HAP-1 (cell line): ENCODE data around the gene MMP1.
A peak's percentile ranks its signal among the peaks of the same experiment; 100 is the strongest.

ENCODE experiments used
- DNase-seq, 2 experiments: peaks; one replicate each; pipeline ENCODE4 v3.0.0-alpha.2; 2016 to 2020; ENCODE audit warnings: low spot score in 2 of 2
- H3K27me3 ChIP-seq: fragments of 250-450 bp; sonication (Bioruptor Pico); 2 replicates; pipeline ENCODE4 v1.5.1; 2020; ENCODE audit warnings: low read depth, mild to moderate bottlenecking, moderate library complexity
- H3K36me3 ChIP-seq: fragments of 250-450 bp; sonication (Bioruptor Pico); replicated peaks from 2 replicates; pipeline ENCODE4 v1.5.1; 2020; ENCODE audit warnings: mild to moderate bottlenecking
- H3K4me1 ChIP-seq: fragments of 250-450 bp; sonication (Bioruptor Pico); 2 replicates; pipeline ENCODE4 v1.5.1; 2020; ENCODE audit warnings: mild to moderate bottlenecking
- H3K4me3 ChIP-seq: fragments of 250-450 bp; sonication (Bioruptor Pico); 2 replicates; pipeline ENCODE4 v1.5.1; 2020; ENCODE audit warnings: mild to moderate bottlenecking, moderate library complexity
- H3K9me3 ChIP-seq: fragments of 250-450 bp; sonication (Bioruptor Pico); 2 replicates; pipeline ENCODE4 v1.5.1; 2020; ENCODE audit warnings: mild to moderate bottlenecking, moderate library complexity
- in situ Hi-C: fragments of 300-500 bp; cut with MboI; formaldehyde crosslinking; loops from 3 replicates; pipeline ENCODE4 v1.14.3; 2020; ENCODE audit warnings: low sequenced_read_pairs, inconsistent platforms, mixed read lengths

MMP1 gene

GRCh38 chr11:102793677-102794290, 4.2 kb downstream of the MMP1 start:
- DNase-seq, result no peak
- Histone ChIP-seq H3K4me1 (no peaks in the 10 kb centered on the region), H3K4me3 (no peak overlapping the region), H3K27me3 (peaks cover 4% of the 10 kb centered on the region; the same call in 1 of the 2 replicates), H3K36me3 (no peaks in the 10 kb centered on the region), H3K9me3 (no peaks in the 10 kb centered on the region)
- in situ Hi-C loops, result no loop called here

GRCh38 chr11:102792604-102793003, 5.4 kb downstream of the MMP1 start:
- in situ Hi-C loops, result no loop called here

DNA sequence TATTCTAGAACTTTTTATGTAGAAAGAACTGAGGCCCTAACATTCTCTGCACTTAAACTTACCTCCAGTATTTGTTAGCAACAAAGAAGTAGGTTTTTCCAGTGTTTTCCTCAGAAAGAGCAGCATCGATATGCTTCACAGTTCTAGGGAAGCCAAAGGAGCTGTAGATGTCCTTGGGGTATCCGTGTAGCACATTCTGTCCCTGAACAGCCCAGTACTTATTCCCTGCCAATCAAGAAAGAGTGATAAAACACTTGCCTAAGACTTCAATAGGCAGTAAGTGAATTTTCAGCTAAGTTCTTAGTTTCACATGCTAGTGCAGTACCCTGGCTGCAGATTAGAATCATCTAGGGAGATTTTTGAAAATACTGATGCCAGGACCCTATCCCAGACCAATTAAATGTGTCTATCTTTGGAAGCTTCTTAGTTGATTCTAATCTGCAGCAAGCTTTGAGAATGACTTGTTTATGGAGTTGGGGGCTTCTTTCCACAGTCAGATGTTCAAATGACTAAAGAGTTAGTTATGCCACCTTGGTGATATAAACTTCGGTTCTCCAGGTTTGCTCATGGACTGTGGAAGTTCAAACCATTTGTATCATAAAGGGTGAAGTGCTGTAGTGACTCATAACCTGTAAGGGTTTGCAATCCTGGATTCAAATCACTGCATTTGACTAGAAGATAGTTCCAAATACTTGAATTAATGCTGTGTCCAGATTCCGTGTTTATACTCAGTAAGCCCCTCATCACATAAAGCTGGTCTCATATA, 6.5 kb downstream of the MMP1 start:
- H3K9me3 ChIP-seq, result no peaks in the 10 kb centered on the region
- H3K4me3 ChIP-seq, result no peak overlapping the region
- in situ Hi-C loops, result no loop called here
- no peaks in the 10 kb centered on the region for H3K4me1 ChIP-seq
- no peaks in the 10 kb centered on the region for H3K36me3 ChIP-seq
- no peaks in the 10 kb centered on the region for H3K27me3 ChIP-seq
- DNase-seq, result no peak

More at GRCh38 chr11:102792604-102793003, 5.4 kb downstream of the MMP1 start:
- H3K4me3 ChIP-seq, result no peak overlapping the region
- no peaks in the 10 kb centered on the region for H3K4me1 ChIP-seq
- DNase-seq, result no peak
- no peaks in the 10 kb centered on the region for H3K9me3 ChIP-seq
- H3K27me3 ChIP-seq, result peaks cover 4% of the 10 kb centered on the region; the same call in 1 of the 2 replicates
- no peaks in the 10 kb centered on the region for H3K36me3 ChIP-seq

- Histone ChIP-seq H3K4me3 (no peak overlapping the region), H3K27me3 (no peaks in the 10 kb centered on the region), H3K36me3 (no peaks in the 10 kb centered on the region), H3K9me3 (no peaks in the 10 kb centered on the region), H3K4me1 (no peaks in the 10 kb centered on the region)
- in situ Hi-C loops, result no loop called here
- DNase-seq, result no peak
These were observed 9.5 kb downstream of the MMP1 start for GRCh38 chr11:102788334-102788995.

DNA sequence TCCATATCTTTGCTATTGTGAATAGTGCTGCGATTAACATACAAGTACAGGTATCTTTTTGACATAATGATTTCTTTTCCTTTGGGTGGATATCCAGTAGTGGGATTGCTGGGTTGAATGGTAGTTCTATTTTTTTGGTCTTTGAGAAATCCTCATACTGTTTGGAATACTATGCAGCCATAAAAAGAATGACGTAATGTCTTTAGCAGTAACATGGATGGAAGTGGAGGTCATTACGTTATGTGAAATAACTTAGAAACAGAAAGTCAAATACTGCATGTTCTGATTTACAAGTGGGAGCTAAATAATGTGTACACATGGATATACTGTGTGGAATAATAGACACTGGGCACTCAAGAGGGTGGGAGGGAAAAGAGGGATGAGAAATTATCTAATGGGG, 13.6 kb downstream of the MMP1 start:
- H3K36me3 ChIP-seq, result no peaks in the 10 kb centered on the region
- in situ Hi-C loops, result no loop called here
- no peaks in the 10 kb centered on the region for H3K9me3 ChIP-seq
- H3K27me3 ChIP-seq, result no peaks in the 10 kb centered on the region
- no peaks in the 10 kb centered on the region for H3K4me1 ChIP-seq
- DNase-seq, result no peak
- no peak overlapping the region for H3K4me3 ChIP-seq

GRCh38 chr11:102783720-102784119, 14.2 kb downstream of the MMP1 start:
- Histone ChIP-seq H3K27me3 (no peaks in the 10 kb centered on the region), H3K36me3 (no peaks in the 10 kb centered on the region), H3K4me1 (no peaks in the 10 kb centered on the region), H3K9me3 (no peaks in the 10 kb centered on the region), H3K4me3 (no peak overlapping the region)
- DNase-seq, result no peak
- in situ Hi-C loops, result no loop called here

DNA sequence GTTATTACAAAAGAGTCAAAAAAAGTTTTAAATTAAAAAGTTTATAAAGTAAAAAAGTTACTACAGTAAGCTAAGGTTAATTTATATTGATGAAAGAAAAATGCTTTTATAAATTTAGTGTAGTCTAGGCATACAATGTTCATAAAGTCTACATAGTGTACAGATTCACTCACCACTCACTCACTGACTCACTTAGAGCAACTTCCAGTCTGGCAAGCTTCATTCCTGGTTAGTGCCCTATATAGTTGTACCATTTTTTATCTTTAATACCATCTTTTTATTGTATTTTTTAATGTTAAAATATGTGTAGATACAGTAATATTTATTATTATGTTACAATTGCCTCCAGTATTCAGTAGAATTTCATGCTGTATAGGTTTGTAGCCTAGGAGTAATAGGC, 14.9 kb downstream of the MMP1 start:
- no peaks in the 10 kb centered on the region for H3K4me1 ChIP-seq
- DNase-seq, result no peak
- H3K9me3 ChIP-seq, result no peaks in the 10 kb centered on the region
- H3K36me3 ChIP-seq, result no peaks in the 10 kb centered on the region
- H3K27me3 ChIP-seq, result 0 out of 2 replicates have a peak, but pooled peaks cover 2% of the 10 kb centered on the region
- in situ Hi-C loops, result no loop called here
- H3K4me3 ChIP-seq, result no peak overlapping the region

DNA sequence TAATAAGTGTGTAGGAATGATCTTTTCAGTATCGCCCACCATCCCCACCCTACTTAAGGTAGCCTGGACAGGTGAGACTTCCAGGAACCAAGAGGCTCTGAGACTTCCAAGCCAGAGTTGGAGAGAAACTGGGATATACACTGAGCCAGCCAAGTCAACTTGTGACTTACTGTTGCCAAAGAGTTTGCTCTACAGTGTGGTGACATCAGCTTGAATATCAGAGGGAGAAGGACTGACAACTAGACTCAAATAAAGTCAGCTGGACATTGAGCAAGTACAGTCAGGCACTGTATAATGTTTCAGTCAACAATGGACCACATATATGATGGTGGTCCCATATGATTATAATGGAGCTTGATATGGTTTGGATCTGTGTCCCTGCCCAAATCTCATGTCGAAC, 16.3 kb downstream of the MMP1 start:
- DNase-seq, result no peak
- no peaks in the 10 kb centered on the region for H3K4me1 ChIP-seq
- no peaks in the 10 kb centered on the region for H3K9me3 ChIP-seq
- H3K4me3 ChIP-seq, result no peak overlapping the region
- H3K27me3 ChIP-seq, result 0 out of 2 replicates have a peak, but pooled peaks cover 4% of the 10 kb centered on the region
- H3K36me3 ChIP-seq, result no peaks in the 10 kb centered on the region
- in situ Hi-C loops, result no loop called here

- in situ Hi-C loops, result no loop called here
- no peaks in the 10 kb centered on the region for H3K4me1 ChIP-seq
- no peak within 1 kb of the TSS for H3K4me3 ChIP-seq
- no peaks in the 10 kb centered on the region for H3K9me3 ChIP-seq
- peak in 1 of 2 experiments; percentile 16 for DNase-seq
- peaks cover 4% of the 10 kb centered on the region; the same call in 1 of the 2 replicates for H3K27me3 ChIP-seq
- no peaks in the 10 kb centered on the region for H3K36me3 ChIP-seq
These were observed 17.5 kb downstream of the MMP1 start, which contains the start of gene MMP10 for GRCh38 chr11:102780491-102780918. Gene MMP10, minus strand, starts transcription at chr11:102780628. Its CDS starts 37 bp downstream, at chr11:102780591.

GRCh38 chr11:102776454-102776853, 21.5 kb downstream of the MMP1 start:
- peaks cover 4% of the 10 kb centered on the region; the same call in 1 of the 2 replicates for H3K27me3 ChIP-seq
- no peak for DNase-seq
- H3K36me3 ChIP-seq, result no peaks in the 10 kb centered on the region
- in situ Hi-C loops, result no loop called here
- H3K4me1 ChIP-seq, result no peaks in the 10 kb centered on the region
- no peaks in the 10 kb centered on the region for H3K9me3 ChIP-seq
- H3K4me3 ChIP-seq, result no peak overlapping the region

- in situ Hi-C loops, result no loop called here
- Histone ChIP-seq H3K27me3 (peaks cover 2% of the 10 kb centered on the region; the same call in 1 of the 2 replicates), H3K4me3 (no peak overlapping the region), H3K9me3 (no peaks in the 10 kb centered on the region), H3K36me3 (no peaks in the 10 kb centered on the region), H3K4me1 (no peaks in the 10 kb centered on the region)
- DNase-seq, result no peak
These were observed 24.6 kb downstream of the MMP1 start for GRCh38 chr11:102773386-102773785.

GRCh38 chr11:102771351-102771750, 26.6 kb downstream of the MMP1 start:
- no peaks in the 10 kb centered on the region; the same call in 1 of the 2 replicates for H3K27me3 ChIP-seq
- H3K4me3 ChIP-seq, result no peak overlapping the region
- no peaks in the 10 kb centered on the region for H3K9me3 ChIP-seq
- H3K36me3 ChIP-seq, result no peaks in the 10 kb centered on the region
- in situ Hi-C loops, result no loop called here
- no peaks in the 10 kb centered on the region for H3K4me1 ChIP-seq
- DNase-seq, result no peak

- no peaks in the 10 kb centered on the region for H3K36me3 ChIP-seq
- no peaks in the 10 kb centered on the region for H3K4me1 ChIP-seq
- no peak overlapping the region for H3K4me3 ChIP-seq
- no peaks in the 10 kb centered on the region for H3K9me3 ChIP-seq
- no peak for DNase-seq
- in situ Hi-C loops, result no loop called here
- no peaks in the 10 kb centered on the region for H3K27me3 ChIP-seq
These were observed 27.8 kb downstream of the MMP1 start for GRCh38 chr11:102770191-102770590.

- Histone ChIP-seq H3K36me3 (no peaks in the 10 kb centered on the region), H3K27me3 (no peaks in the 10 kb centered on the region), H3K4me1 (no peaks in the 10 kb centered on the region), H3K9me3 (no peaks in the 10 kb centered on the region), H3K4me3 (no peak overlapping the region)
- DNase-seq, result no peak
- in situ Hi-C loops, result no loop called here
These were observed 30.2 kb downstream of the MMP1 start for GRCh38 chr11:102767800-102768199.
